Measurements from ENCODE around the gene SLC6A3.

Gene SLC6A3

GRCh38 chr5:1473746-1474145 lies 28.5 kb upstream of the SLC6A3 start:
- Mint-ChIP-seq H3K4me1 (ENCODE audit: low read depth) (peaks cover 42% of the 10 kb centered on the region), H3K9me3 (no peaks in the 10 kb centered on the region), H3K27ac (no peak overlapping the region), H3K27me3 (no peaks in the 10 kb centered on the region), H3K4me3 (no peak overlapping the region), H3K36me3 (ENCODE audit: low read depth) (peaks cover 92% of the 10 kb centered on the region)
- intact Hi-C loops (cut with micrococcal nuclease): no loop called here

- Mint-ChIP-seq H3K27ac (no peak overlapping the region), H3K27me3 (no peaks in the 10 kb centered on the region), H3K36me3 (ENCODE audit: low read depth) (peaks cover 94% of the 10 kb centered on the region), H3K4me1 (ENCODE audit: low read depth) (peaks cover 38% of the 10 kb centered on the region), H3K4me3 (no peak overlapping the region), H3K9me3 (no peaks in the 10 kb centered on the region)
- intact Hi-C loops (cut with micrococcal nuclease): no loop called here
Measured at GRCh38 chr5:1472964-1473628, 27.9 kb upstream of the SLC6A3 start.

GRCh38 chr5:1471997-1472963 lies 27.0 kb upstream of the SLC6A3 start:
- intact Hi-C loops (cut with micrococcal nuclease): no loop called here
- H3K9me3 Mint-ChIP-seq: no peaks in the 10 kb centered on the region
- peaks cover 30% of the 10 kb centered on the region for H3K4me1 Mint-ChIP-seq (ENCODE audit: low read depth)
- H3K4me3 Mint-ChIP-seq: no peak overlapping the region
- no peaks in the 10 kb centered on the region for H3K27me3 Mint-ChIP-seq
- H3K27ac Mint-ChIP-seq: peak overlapping the region; percentile 10
- peaks cover 98% of the 10 kb centered on the region for H3K36me3 Mint-ChIP-seq (ENCODE audit: low read depth)

GRCh38 chr5:1471240-1471853 lies 26.1 kb upstream of the SLC6A3 start:
- peaks cover 20% of the 10 kb centered on the region for H3K4me1 Mint-ChIP-seq (ENCODE audit: low read depth)
- intact Hi-C loops (cut with micrococcal nuclease): no loop called here
- H3K4me3 Mint-ChIP-seq: no peak overlapping the region
- peak overlapping the region; percentile 10 for H3K27ac Mint-ChIP-seq
- H3K27me3 Mint-ChIP-seq: no peaks in the 10 kb centered on the region
- H3K9me3 Mint-ChIP-seq: peaks cover 3% of the 10 kb centered on the region
- peaks cover 98% of the 10 kb centered on the region for H3K36me3 Mint-ChIP-seq (ENCODE audit: low read depth)

GRCh38 chr5:1470762-1471211 lies 25.5 kb upstream of the SLC6A3 start:
- Mint-ChIP-seq H3K4me1 (ENCODE audit: low read depth) (peaks cover 18% of the 10 kb centered on the region), H3K27ac (no peak overlapping the region), H3K9me3 (peaks cover 9% of the 10 kb centered on the region), H3K4me3 (no peak overlapping the region), H3K36me3 (ENCODE audit: low read depth) (peaks cover 98% of the 10 kb centered on the region), H3K27me3 (no peaks in the 10 kb centered on the region)
- intact Hi-C loops (cut with micrococcal nuclease): no loop called here

DNA sequence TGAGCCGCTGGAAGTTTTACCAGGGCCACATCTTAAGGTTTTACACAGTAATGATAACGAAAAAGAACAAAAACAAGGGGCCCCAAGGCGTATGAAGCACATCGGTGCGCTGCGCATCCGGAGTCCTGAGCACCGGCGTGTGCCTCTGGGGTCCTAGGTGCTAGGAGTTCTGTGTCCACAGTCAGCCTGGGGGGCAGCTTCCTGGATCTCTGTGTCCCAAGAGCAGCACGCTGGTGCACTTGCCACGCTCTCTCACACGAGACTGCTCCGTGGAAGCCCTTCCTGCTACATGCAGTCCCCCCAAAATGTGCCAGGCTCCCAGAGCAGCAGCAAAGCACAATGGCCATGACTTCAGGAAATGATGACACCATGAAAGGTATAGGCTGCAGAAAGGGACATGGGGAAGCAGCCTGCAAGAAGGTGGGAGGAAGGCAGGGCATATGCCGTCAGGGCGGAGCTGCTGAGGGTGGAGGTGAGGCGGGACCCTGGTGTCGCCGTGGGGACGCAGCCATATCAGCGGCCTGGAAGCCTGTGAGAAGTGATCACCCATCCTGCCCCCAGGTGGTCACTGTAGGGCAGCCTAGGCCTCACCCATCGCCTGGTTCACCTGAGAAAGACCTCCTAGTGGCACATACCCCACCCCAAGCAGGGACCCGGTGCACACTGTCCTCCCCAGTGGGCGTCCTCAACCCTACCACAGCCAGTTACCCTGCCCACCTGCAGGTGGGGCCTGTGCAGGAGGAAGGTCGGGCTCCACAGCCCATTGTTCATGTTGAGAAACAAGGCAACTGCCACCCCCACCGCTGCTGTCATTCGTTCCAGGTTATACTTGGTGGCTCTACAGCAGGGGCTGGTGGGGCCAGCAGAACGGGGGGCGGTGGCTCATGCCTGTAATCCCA lies 23.6 kb upstream of the SLC6A3 start:
- H3K27me3 Mint-ChIP-seq: no peaks in the 10 kb centered on the region
- H3K36me3 Mint-ChIP-seq (ENCODE audit: low read depth): peaks cover 98% of the 10 kb centered on the region
- no peak overlapping the region for H3K4me3 Mint-ChIP-seq
- H3K27ac Mint-ChIP-seq: no peak overlapping the region
- H3K4me1 Mint-ChIP-seq (ENCODE audit: low read depth): peaks cover 9% of the 10 kb centered on the region
- H3K9me3 Mint-ChIP-seq: peaks cover 24% of the 10 kb centered on the region
- intact Hi-C loops (cut with micrococcal nuclease): no loop called here

DNA sequence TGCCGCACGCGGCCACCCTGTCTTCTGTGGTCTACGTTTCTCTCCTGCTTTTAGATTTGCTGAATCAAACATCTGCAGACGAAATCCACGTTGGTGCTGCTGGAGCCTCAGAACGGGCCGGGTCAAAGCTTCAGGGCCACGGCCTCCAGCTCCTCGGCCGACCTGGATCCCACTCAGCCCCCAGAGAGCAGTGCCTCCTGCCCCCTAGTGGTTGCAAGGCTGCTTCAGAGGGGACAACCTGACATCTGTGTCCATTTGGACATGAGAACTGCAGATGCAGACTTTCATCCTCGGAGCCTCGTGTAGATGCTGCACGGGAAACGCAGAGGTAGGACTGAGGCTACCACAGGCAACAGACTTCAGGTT lies 23.0 kb upstream of the SLC6A3 start:
- Mint-ChIP-seq H3K4me3 (no peak overlapping the region), H3K36me3 (ENCODE audit: low read depth) (peaks cover 98% of the 10 kb centered on the region), H3K27me3 (no peaks in the 10 kb centered on the region), H3K4me1 (ENCODE audit: low read depth) (peaks cover 9% of the 10 kb centered on the region), H3K9me3 (peaks cover 24% of the 10 kb centered on the region), H3K27ac (no peak overlapping the region)
- intact Hi-C loops (cut with micrococcal nuclease): no loop called here

- peaks cover 24% of the 10 kb centered on the region for H3K9me3 Mint-ChIP-seq
- intact Hi-C loops (cut with micrococcal nuclease): no loop called here
- H3K36me3 Mint-ChIP-seq (ENCODE audit: low read depth): peaks cover 98% of the 10 kb centered on the region
- H3K4me3 Mint-ChIP-seq: no peak overlapping the region
- peaks cover 9% of the 10 kb centered on the region for H3K4me1 Mint-ChIP-seq (ENCODE audit: low read depth)
- no peaks in the 10 kb centered on the region for H3K27me3 Mint-ChIP-seq
- no peak overlapping the region for H3K27ac Mint-ChIP-seq
Measured at GRCh38 chr5:1467341-1468246, 22.4 kb upstream of the SLC6A3 start.

- Mint-ChIP-seq H3K9me3 (peaks cover 24% of the 10 kb centered on the region), H3K4me3 (no peak overlapping the region), H3K36me3 (ENCODE audit: low read depth) (peaks cover 98% of the 10 kb centered on the region), H3K4me1 (ENCODE audit: low read depth) (peaks cover 6% of the 10 kb centered on the region), H3K27ac (no peak overlapping the region), H3K27me3 (no peaks in the 10 kb centered on the region)
- intact Hi-C loops (cut with micrococcal nuclease): no loop called here
Measured at GRCh38 chr5:1466631-1467265, 21.5 kb upstream of the SLC6A3 start.

DNA sequence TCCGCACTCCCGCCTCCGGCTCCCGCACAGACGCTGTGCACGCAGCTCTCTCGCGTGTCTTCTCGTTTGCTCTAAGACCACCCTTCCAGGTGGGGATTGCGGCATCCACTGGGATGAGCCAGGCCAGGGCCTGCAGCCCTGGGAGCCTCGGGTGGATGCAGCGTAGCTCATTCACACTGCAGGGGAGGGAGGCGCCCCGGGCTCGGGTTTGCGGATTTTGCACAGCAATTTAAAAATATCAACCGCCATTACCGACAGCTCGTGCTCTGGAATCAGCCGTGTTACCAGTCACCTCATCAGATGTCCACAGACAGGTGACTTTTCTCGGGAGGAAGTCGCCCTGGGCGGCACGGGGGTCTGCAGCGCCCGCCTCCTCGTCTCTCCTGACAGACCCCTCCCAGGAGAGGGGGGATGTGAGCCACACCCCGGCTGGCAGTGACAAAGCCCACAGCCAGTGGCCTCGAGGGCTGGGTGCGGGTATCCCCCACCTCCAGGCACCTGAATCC lies 20.8 kb upstream of the SLC6A3 start:
- Mint-ChIP-seq H3K4me3 (no peak overlapping the region), H3K36me3 (ENCODE audit: low read depth) (peaks cover 98% of the 10 kb centered on the region), H3K27ac (no peak overlapping the region), H3K27me3 (no peaks in the 10 kb centered on the region), H3K4me1 (ENCODE audit: low read depth) (no peaks in the 10 kb centered on the region), H3K9me3 (peaks cover 24% of the 10 kb centered on the region)
- intact Hi-C loops (cut with micrococcal nuclease): no loop called here

GRCh38 chr5:1465117-1465516 lies 19.9 kb upstream of the SLC6A3 start:
- H3K4me1 Mint-ChIP-seq (ENCODE audit: low read depth): no peaks in the 10 kb centered on the region

GRCh38 chr5:1464511-1464910 lies 19.3 kb upstream of the SLC6A3 start:
- Mint-ChIP-seq H3K36me3 (ENCODE audit: low read depth) (peaks cover 100% of the 10 kb centered on the region), H3K4me3 (no peak overlapping the region), H3K4me1 (ENCODE audit: low read depth) (no peaks in the 10 kb centered on the region), H3K9me3 (peaks cover 24% of the 10 kb centered on the region), H3K27ac (no peak overlapping the region), H3K27me3 (no peaks in the 10 kb centered on the region)
- intact Hi-C loops (cut with micrococcal nuclease): no loop called here

More at GRCh38 chr5:1465117-1465516, 19.9 kb upstream of the SLC6A3 start:
- H3K9me3 Mint-ChIP-seq: peaks cover 24% of the 10 kb centered on the region
- no peak overlapping the region for H3K4me3 Mint-ChIP-seq
- H3K27me3 Mint-ChIP-seq: no peaks in the 10 kb centered on the region
- H3K36me3 Mint-ChIP-seq (ENCODE audit: low read depth): peaks cover 100% of the 10 kb centered on the region
- intact Hi-C loops (cut with micrococcal nuclease): no loop called here
- H3K27ac Mint-ChIP-seq: no peak overlapping the region
